NT2/D1 (cell line): Measurements from ENCODE around the gene DYDC2.

Source experiments
- SUZ12 ChIP-seq: IDR thresholded peaks from 2 replicates; pipeline ENCODE4 v1.6.1; 2011; ENCODE audit not compliant: insufficient read length, insufficient read depth; ENCODE audit errors: extremely low read depth
- YY1 ChIP-seq: IDR thresholded peaks from 2 replicates; pipeline ENCODE4 v1.6.1; 2011; ENCODE audit not compliant: insufficient read length, insufficient read depth

- TF ChIP-seq SUZ12 (no peak), YY1 (no peak)
Measured at GRCh38 chr10:80315391-80315790, 41.2 kb upstream of the DYDC2 start.
